ENCODE data around the gene ANGPTL2.

DNA sequence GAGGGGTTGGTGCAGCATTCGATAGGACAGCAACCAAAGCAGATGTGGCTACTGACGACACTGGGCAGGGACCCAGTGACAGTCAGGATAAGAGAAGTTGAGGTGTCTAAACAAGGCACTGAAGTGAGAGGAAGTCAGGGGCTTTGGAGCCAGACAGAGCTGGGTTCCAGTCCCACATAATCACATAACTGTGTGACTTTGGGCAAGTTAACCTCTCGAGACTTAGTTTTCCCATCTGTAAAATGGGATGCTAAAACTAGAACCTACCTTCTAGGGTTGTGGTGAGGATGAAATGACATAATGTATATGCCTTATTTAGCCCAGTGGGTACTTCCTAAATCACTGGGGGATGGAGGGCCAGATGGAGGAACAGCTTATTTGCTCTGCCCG lies 3.1 kb downstream of the ANGPTL2 start:
- TF ChIP-seq, protein P1, sequence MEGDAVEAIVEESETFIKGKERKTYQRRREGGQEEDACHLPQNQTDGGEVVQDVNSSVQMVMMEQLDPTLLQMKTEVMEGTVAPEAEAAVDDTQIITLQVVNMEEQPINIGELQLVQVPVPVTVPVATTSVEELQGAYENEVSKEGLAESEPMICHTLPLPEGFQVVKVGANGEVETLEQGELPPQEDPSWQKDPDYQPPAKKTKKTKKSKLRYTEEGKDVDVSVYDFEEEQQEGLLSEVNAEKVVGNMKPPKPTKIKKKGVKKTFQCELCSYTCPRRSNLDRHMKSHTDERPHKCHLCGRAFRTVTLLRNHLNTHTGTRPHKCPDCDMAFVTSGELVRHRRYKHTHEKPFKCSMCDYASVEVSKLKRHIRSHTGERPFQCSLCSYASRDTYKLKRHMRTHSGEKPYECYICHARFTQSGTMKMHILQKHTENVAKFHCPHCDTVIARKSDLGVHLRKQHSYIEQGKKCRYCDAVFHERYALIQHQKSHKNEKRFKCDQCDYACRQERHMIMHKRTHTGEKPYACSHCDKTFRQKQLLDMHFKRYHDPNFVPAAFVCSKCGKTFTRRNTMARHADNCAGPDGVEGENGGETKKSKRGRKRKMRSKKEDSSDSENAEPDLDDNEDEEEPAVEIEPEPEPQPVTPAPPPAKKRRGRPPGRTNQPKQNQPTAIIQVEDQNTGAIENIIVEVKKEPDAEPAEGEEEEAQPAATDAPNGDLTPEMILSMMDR (IDR thresholded peaks at IDR 0.05; ENCODE audit: low read length): no peak
- TF ChIP-seq EZH2phosphoT487 (IDR thresholded peaks at IDR 0.05; ENCODE audit: low read length): no peak
- TF ChIP-seq EZH2 (optimal IDR thresholded peaks at IDR 0.05; ENCODE audit: low read depth, low read length): no peak
